Hypothalamus (tissue), 51 donors: ENCODE data around the gene PF4V1.

Experiments used
- DNase-seq, 51 donors: peaks; one replicate each; lab custom pipeline; 2025; lab: John Stamatoyannopoulos, UW

The PF4V1 gene

GRCh38 chr4:73844806-73845205 is 8.3 kb upstream of the PF4V1 start:
- DNase-seq, result no peak

- DNase-seq, result no peak
These were observed 5.4 kb upstream of the PF4V1 start for GRCh38 chr4:73847526-73848182.

GRCh38 chr4:73848183-73848777 is 4.8 kb upstream of the PF4V1 start:
- no peak for DNase-seq

GRCh38 chr4:73850261-73850970 is 2.7 kb upstream of the PF4V1 start:
- DNase-seq, result no peak

DNA sequence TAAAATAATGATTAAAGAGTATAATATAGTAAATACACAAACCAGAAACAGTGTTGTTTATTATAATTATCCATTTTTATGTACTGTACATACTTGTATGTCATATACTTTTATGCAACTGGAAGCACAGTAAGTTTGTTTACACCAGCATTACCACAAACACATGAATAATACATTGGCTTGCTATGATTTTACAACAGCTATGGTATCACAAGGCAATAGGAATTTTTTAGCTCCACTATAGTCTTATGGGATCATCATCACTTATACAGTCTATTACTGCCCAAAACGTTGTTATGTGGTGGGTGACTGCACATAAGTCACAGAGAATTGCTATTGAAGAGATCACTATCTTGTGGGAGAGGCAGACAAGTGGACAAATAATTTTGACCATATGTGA is 1.8 kb upstream of the PF4V1 start:
- DNase-seq, result no peak

GRCh38 chr4:73852771-73853170 is 325 bp upstream of the PF4V1 start:
- DNase-seq, result no peak

GRCh38 chr4:73853718-73854473 is 800 bp downstream of the PF4V1 start:
- DNase-seq, result no peak

DNA sequence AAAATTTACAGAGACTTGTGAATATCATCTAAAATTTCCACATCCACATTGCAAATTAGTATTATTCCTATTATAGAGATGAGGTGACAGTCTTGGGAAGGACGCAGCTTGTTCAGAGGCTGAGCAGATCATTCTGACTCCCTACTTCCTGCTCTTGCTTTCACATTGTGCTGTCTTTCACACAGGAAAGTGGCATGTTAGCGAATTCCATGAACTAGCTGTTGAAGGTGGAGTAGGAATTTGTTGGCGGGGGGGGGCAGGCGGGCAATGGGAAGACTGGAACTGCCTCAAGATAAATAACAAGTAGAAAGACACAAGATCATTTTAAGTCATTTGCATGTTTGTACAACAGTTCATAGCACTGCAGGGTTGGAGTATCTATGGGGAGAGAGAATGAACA is 2.3 kb downstream of the PF4V1 start:
- no peak for DNase-seq

- DNase-seq, result no peak
These were observed 3.4 kb downstream of the PF4V1 start for GRCh38 chr4:73856518-73856917.

GRCh38 chr4:73859614-73860088 is 6.6 kb downstream of the PF4V1 start:
- DNase-seq, result no peak

- no peak for DNase-seq
These were observed 7.1 kb downstream of the PF4V1 start for GRCh38 chr4:73860181-73860580.

DNA sequence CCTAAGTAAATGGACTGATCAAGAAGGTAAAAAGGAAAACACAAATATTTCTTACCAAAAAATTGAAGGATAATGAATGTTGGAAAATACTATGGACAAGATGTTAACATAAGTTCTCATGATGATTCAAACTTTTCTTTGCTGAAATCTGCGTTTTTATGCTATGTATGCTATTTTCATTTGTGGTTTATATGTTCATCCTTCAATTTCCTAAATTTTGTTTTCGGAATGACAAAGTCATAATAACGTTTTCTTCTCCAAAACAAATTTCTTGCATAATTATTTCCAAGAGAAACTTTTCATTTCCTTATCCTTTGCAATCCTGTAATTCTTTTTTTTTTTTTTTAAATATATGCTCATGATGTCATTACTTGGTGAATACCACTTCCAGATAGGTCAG is 7.8 kb downstream of the PF4V1 start:
- no peak for DNase-seq

DNA sequence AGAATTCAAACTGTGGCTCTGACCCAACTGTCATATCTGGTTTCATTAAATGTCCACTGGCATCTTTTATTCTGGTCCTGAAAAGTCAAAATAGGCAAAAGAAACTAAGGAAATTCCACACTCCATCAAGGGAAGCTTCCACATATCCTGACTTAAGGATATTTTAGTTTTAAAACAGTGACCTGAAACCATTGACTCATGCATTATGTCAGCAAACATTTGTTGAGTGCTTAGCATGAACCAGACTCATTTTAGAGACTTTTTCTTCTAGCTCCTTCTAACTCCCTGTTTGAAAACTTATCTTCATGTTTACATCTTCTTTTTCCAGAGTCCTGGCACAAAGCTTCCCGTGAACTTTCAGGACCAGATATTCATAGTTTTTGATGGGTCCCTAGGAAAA is 9.2 kb downstream of the PF4V1 start:
- no peak for DNase-seq

DNA sequence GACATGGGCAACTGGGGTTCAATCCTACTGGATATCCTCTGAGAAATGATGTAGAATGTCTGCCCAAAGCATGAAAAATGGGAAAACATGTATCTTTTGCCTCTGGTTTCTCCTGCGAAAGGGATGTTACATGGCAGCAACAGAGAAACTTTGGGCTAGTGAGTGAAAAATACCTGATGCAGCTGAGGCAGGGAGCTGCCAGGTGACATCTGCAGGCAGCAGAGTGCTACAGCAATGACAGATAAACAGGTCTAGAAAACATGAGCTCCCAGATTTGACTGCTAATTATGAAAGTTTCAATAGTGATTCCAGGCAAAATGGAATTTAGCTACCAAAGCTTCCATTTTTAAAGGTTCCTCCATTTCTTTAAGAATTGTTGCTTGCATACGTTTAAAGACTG is 11.3 kb downstream of the PF4V1 start:
- DNase-seq, result no peak

DNA sequence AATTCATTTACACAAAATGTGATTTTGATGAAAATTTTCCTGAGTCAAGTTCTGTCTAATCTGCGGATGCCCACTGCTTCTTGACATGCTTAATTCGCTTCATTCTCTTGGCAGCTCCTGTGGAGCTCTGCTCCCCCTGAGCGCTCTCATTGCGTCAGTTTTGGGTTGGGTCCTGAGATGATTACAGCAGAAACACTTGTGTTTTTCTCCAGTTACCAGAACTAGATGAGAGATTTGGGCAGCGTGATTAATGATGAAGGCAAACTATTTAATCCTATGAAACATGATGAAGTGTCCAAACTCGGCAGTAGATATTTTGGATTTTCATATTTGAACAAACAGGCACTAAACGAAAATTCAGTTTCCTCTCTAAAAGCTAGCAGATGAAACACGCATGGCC is 11.9 kb downstream of the PF4V1 start:
- no peak for DNase-seq

DNA sequence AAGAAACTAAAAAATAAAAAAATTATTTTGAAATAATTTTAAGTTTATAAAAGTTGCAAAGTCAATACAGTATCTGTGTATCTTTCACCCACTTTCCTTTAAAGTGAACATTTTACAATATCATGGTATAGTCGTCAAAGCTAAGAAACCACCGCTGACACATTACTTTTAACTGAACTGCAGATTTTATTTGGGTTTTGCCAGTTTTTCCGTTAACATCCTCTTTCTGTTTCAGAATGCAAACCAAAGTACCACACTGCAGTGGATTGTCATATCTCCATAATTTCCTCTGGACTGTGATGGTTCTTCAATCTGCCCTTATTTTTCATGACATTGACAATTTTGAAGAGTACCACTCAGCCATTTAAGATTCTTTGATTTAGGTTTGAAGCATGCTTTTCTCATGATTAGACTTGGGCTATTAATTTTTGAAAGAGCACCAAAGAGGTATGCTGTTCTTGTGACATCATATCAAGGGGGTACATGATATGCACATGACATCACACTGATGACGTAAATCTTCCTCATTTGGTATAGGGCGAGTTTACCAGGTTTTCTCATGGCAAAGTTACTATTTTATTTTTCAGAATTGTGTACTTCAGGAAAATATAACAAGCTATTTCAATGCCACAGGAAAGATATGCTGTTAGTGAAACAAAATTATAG is 12.5 kb downstream of the PF4V1 start:
- DNase-seq, result no peak

DNA sequence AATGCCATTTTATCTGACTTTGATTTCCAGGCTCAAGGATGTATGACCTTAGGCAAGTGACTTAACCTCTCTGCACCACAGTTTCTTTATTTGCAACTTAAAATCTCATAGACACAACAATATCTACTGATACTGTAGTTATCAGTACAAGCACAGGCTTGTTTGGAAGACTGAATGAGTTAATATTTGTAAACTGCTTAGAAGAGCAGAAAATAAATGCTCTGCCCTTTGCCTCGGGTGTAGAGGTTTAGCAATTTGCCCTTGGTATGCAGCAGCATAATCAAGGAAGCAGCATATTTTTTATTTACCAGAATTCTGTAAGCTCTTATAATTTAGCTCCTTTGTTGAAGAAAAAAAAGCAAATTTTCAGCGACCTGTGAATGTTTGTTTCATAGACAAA is 13.2 kb downstream of the PF4V1 start:
- no peak for DNase-seq

DNA sequence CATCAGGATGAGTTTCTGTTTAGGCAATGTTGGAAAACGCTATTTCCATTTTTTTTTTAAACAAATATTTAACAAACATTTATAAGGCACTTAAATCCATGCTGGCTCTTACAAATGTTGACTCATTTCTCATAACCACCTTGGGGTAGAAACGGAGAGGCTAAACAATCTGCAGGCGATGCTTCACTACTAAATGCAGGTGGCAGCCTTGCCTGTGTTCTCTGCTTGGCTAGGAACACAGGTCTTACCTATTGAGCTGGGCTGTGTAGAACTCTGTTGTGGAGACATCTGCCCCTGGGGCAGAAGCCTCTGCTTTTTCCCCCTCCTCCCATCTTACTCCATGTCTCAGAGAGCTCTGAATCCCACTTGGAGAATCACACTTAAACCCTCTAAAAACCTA is 14.7 kb downstream of the PF4V1 start:
- no peak for DNase-seq

DNA sequence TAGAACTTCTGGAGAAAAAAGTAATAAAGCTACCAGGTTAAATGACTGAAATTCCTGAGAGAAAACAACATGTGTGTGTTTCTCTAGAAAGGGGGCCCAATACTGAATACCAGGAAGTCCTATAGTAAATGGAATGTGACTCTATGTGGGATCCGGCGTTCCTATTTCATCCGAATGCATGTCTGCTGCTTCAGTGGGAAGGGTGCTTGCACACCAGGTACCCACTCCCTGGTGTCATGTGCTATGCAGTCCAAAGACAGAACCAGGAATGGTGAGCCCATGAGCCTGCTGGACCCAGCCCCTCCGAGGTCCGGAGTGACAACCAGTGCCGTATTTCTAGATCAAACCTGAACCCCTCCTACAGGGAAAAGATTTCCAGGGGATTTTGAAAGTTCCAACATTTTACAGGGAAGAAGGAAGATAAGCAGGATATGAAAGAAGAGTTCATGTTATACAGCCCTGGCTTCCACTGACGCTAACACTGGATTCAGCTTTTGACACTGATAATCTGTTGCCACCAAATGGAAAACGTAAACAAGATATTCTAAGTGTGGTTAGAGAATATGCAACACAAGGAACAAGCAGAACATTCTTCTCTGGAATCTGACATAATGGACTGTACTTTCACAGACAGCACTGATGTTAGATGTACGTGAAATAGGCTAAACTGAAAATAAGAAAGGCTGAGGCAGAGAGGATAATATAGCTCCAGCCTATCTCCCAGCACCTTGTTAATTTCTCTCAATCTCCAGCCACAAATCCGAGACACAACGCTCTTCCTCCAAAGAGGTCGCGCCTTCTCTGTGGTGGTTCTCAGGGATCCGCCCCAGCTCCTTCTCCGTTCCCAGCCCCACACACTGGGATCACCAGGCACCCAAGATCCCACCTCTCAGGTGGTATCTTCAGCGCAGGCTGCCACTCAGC is 15.4 kb downstream of the PF4V1 start:
- DNase-seq, result no peak
